GM12872 (cell line): ENCODE data around the gene APP.

Experiments
- CTCF ChIP-seq: IDR thresholded peaks from 3 replicates; pipeline ENCODE4 v1.5.1; 2011; ENCODE audit warnings: low read depth, mild to moderate bottlenecking, low read length, moderate library complexity; ENCODE audit not compliant: insufficient read depth

APP gene

GRCh38 chr21:25867061-25867460 is 303.5 kb downstream of the APP start:
- no peak for TF ChIP-seq CTCF

GRCh38 chr21:25863747-25864146 is 306.8 kb downstream of the APP start:
- TF ChIP-seq CTCF = no peak

- no peak for TF ChIP-seq CTCF
Observed at GRCh38 chr21:25863031-25863430, 307.5 kb downstream of the APP start.

GRCh38 chr21:25862596-25862995 is 308.0 kb downstream of the APP start:
- TF ChIP-seq CTCF = peak; percentile 92

GRCh38 chr21:25862112-25862511 is 308.5 kb downstream of the APP start:
- TF ChIP-seq CTCF = no peak

- TF ChIP-seq CTCF = no peak
Observed at GRCh38 chr21:25859235-25859929, 311.2 kb downstream of the APP start.

GRCh38 chr21:25858325-25858724 is 312.2 kb downstream of the APP start:
- TF ChIP-seq CTCF = no peak
